K562 (cell line): ENCODE data around the gene TM9SF3. TPM values are rescaled to one million over a fixed set of nuclear protein-coding genes. Genes with fewer than 3 reads are reported as not detected.
A peak's percentile ranks its signal among the peaks of the same experiment; 100 is the strongest.

Experiments used
- ATAC-seq: fragments of 200-7000 bp; cut with Tn5 transposase; 3 replicates; pipeline ENCODE4 v1.9.1; 2020; ENCODE audit warnings: moderate library complexity
- BruUV-seq: library from RNA; stranded (reverse); fragments of 400-500 nt; replicated peaks from 2 replicates; lab custom pipeline; 2021; lab: Mats Ljungman, UMichigan
- CTCF ChIA-PET: fragments of 300-600 bp; formaldehyde crosslinking; extraction: SDS; loops from one replicate; lab custom pipeline; 2021; ENCODE audit warnings: low intra/inter-chr PET ratio; lab: Yijun Ruan, JAX
- POLR2A ChIA-PET: fragments of 300-600, 350-650 bp; sonication (Branson Sonifier 250); formaldehyde crosslinking; extraction: SDS; loops from one replicate; lab custom pipeline; 2021; ENCODE audit warnings: antibody characterized with exemption, inconsistent platforms; lab: Yijun Ruan, JAX
- DNase-seq, 4 experiments: peaks; one replicate each; pipeline versions ENCODE4 v3.0.0 to v3.0.0-alpha.2; 2011 to 2018; ENCODE audit warnings: low spot score in 3 of 4, mixed read lengths in 3 of 4; ENCODE audit errors: extremely low read depth in 1 of 4
- FAIRE-seq: peaks from 2 replicates; lab custom pipeline; 2011; peaks lifted over from hg19 to GRCh38; lab: Jason Lieb, UNC
- H2AFZ ChIP-seq: 2 replicates; pipeline ENCODE4 v1.6.0; 2011; ENCODE audit warnings: low read depth, low read length, control low read depth, inconsistent platforms
- H3K27ac ChIP-seq: fragments of 200-600 bp; 3 replicates; pipeline ENCODE4 v1.8.0; 2011; ENCODE audit warnings: low read depth, mild to moderate bottlenecking, control low read depth, inconsistent platforms, low read length, moderate library complexity, mixed read lengths; ENCODE audit errors: extremely low read depth
- H3K27me3 ChIP-seq, 2 experiments: fragments of 300-600 bp in 1 of 2; 2 replicates in 1 of 2; 3 replicates in 1 of 2; pipeline versions ENCODE4 v1.6.0 to v1.8.0; 2011; ENCODE audit warnings: inconsistent platforms in 2 of 2, low read length in 2 of 2, mild to moderate bottlenecking in 1 of 2, mixed read lengths in 1 of 2, moderate library complexity in 1 of 2; ENCODE audit not compliant: control insufficient read depth in 2 of 2, insufficient read depth in 2 of 2
- H3K36me3 ChIP-seq: fragments of 300-600 bp; 3 replicates; pipeline ENCODE4 v1.8.0; 2011; ENCODE audit warnings: mild to moderate bottlenecking, low read length, inconsistent platforms; ENCODE audit not compliant: control insufficient read depth, insufficient read depth
- H3K4me1 ChIP-seq, 2 experiments: fragments of 200-600 bp in 1 of 2; replicated peaks in 1 of 2; 2 replicates in 1 of 2; 3 replicates in 1 of 2; pipeline versions ENCODE4 v1.5.1 to v1.8.0; 2011; ENCODE audit warnings: inconsistent platforms in 2 of 2, low read length in 2 of 2, mild to moderate bottlenecking in 1 of 2, mixed read lengths in 1 of 2, moderate library complexity in 1 of 2; ENCODE audit not compliant: control insufficient read depth in 2 of 2, insufficient read depth in 2 of 2
- H3K4me2 ChIP-seq: 2 replicates; pipeline ENCODE4 v1.6.1; 2011; ENCODE audit warnings: low read length, control low read depth, inconsistent platforms, mixed read lengths; ENCODE audit not compliant: insufficient read depth
- H3K4me3 ChIP-seq: fragments of 200-600 bp; sonication (generic), shearing (Covaris generic); 2 replicates; pipeline ENCODE4 v1.5.1; 2016; ENCODE audit warnings: control low read depth, inconsistent platforms
- H3K79me2 ChIP-seq: fragments of 200-600 bp; 3 replicates; pipeline ENCODE4 v1.8.0; 2011; ENCODE audit warnings: low read length, inconsistent platforms; ENCODE audit not compliant: control insufficient read depth, insufficient read depth
- H3K9ac ChIP-seq, 2 experiments: 2 replicates each; pipeline versions ENCODE4 v1.6.0 to v1.6.1; 2011; ENCODE audit warnings: low read depth in 2 of 2, low read length in 2 of 2, control low read depth in 1 of 2, inconsistent platforms in 1 of 2, mild to moderate bottlenecking in 1 of 2, mixed read lengths in 1 of 2; ENCODE audit not compliant: insufficient read depth in 1 of 2
- H3K9me1 ChIP-seq: one replicate; pipeline ENCODE4 v1.6.0; 2011; ENCODE audit warnings: inconsistent platforms, mild to moderate bottlenecking, low read length, moderate library complexity; ENCODE audit not compliant: control insufficient read depth, insufficient read depth
- H3K9me3 ChIP-seq: replicated peaks from 2 replicates; pipeline ENCODE4 v1.5.1; 2011; ENCODE audit warnings: low read depth, low read length, inconsistent platforms; ENCODE audit not compliant: control insufficient read depth, insufficient read depth
- H4K20me1 ChIP-seq: replicated peaks from 2 replicates; pipeline ENCODE4 v1.6.1; 2011; ENCODE audit warnings: low read length, inconsistent platforms, mixed read lengths; ENCODE audit not compliant: control insufficient read depth, insufficient read depth
- RAD21 ChIP-seq, 2 experiments: fragments of 250-450 bp in 1 of 2; fragments of 450-650 bp in 1 of 2; sonication (Bioruptor Pico) in 1 of 2; formaldehyde crosslinking in 1 of 2; IDR thresholded peaks in 1 of 2; conservative IDR thresholded peaks in 1 of 2; 2 replicates each; pipeline versions ENCODE4 v1.4.0 to v1.8.0; 2020 to 2022; ENCODE audit warnings: mild to moderate bottlenecking in 2 of 2, moderate library complexity in 1 of 2
- ZNF707 ChIP-seq: fragments of 250-450 bp; sonication (Bioruptor Pico); conservative IDR thresholded peaks from 2 replicates; pipeline ENCODE4 v1.8.0; 2022; ENCODE audit warnings: inconsistent platforms, mild to moderate bottlenecking, moderate library complexity
- WGBS: fragments of 100-300 bp; shearing (Covaris generic); methylation state at CpG from one replicate; pipeline ENCODE4 v1.1.6; 2016; ENCODE audit warnings: low coverage, mixed read lengths; ENCODE audit not compliant: insufficient coverage; ENCODE audit errors: missing lambda C conversion rate; 5-methylcytosine and 5-hydroxymethylcytosine counted together
- in situ Hi-C: fragments of 300-500 bp; cut with MboI; formaldehyde crosslinking; loops from 4 replicates; pipeline ENCODE4 v1.15.0; 2018; ENCODE audit warnings: inconsistent platforms, mixed read lengths
- intact Hi-C: fragments of 100-400 bp; cut with micrococcal nuclease; formaldehyde crosslinking; loops from 2 replicates; pipeline ENCODE4 v1.14.2; 2022
- polyA plus RNA-seq, 8 experiments: library from polyadenylated mRNA; depleted of rRNA in 4 of 8; stranded (reverse) in 5 of 8; unstranded in 3 of 8; fragments of >200 nt; fragmentation: Nextera tagmentation in 2 of 8; fragmentation: Illumina TruSeq in 1 of 8; extraction: Ambion mirVana in 2 of 8; extraction: Trizol in 1 of 8; gene quantifications; 2 replicates each; pipeline versions ENCODE4 v1.2.1 to v1.2.3, GENCODE V29; 2011 to 2014; ENCODE audit warnings: inconsistent platforms in 1 of 8, missing spikeins in 1 of 8
- total RNA-seq, 7 experiments: library from RNA; depleted of rRNA in 6 of 7; stranded (reverse); fragments of >200 nt in 6 of 7; fragmentation: Illumina TruSeq in 2 of 7; extraction: Trizol in 2 of 7; gene quantifications; 2 replicates each; pipeline versions ENCODE4 v1.2.1 to v1.2.3, GENCODE V29; 2011 to 2021; ENCODE audit warnings: low replicate concordance in 1 of 7
- TF ChIP-seq, protein P1 (sequence below), 3 experiments: IDR thresholded peaks in 2 of 3; conservative IDR thresholded peaks in 1 of 3; 2 replicates each; pipeline ENCODE4 v1.5.1; 2011 to 2012; ENCODE audit warnings: low read length in 3 of 3, mild to moderate bottlenecking in 3 of 3, control low read depth in 2 of 3, improper control_type of control experiment in 1 of 3, inconsistent platforms in 1 of 3, low read depth in 1 of 3, mixed read lengths in 1 of 3, moderate library complexity in 1 of 3; ENCODE audit not compliant: insufficient read depth in 2 of 3

TM9SF3 gene
- total and polyA plus RNA-seq, 9 of the 15 experiments (the other 6 are each of a cell fraction or from before 2014, with no cell fraction given), result 16.1 to 63.1 (median 34.9) TPM

DNA sequence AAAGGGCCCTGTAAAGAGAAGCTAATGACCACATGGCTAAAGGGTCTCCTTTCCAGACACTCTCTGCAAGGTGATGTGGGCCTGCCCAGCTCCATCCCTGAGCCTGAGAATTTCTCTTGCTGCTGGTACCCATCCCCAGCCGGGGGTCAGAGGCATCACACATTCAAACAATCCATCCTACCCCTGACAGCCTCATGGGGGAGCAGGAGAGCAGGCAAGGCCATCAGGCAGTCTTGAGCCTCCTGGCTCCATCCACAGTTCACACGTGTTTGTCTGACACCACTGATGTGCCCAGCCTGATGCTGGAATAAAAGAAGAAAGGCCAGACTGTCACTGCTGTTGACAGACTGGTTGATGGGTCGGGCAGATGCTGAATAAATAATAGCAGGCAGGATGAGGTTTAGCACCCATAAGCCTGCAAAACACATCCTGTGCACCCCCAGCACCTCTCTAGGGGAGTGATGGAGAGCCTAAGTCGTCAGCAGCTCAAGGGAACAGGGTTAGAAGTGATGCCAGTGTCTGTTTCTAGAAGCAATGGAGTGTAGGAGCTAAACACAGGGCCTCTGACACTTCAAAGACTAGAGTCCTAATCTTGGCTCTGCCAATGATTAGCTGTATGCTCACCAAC lies 116.6 kb downstream of the TM9SF3 start:
- WGBS, result 0% methylated on average over 4 of the region's 4 CpGs
- H3K27ac ChIP-seq, result no peak overlapping the region
- no peaks in the 10 kb centered on the region for H3K79me2 ChIP-seq
- no peaks in the 10 kb centered on the region for H3K4me1 ChIP-seq
- H3K9me1 ChIP-seq, result no peaks in the 10 kb centered on the region
- in situ Hi-C loops, result no loop called here
- H3K27me3 ChIP-seq, result peaks cover 0 to 21% of the 10 kb centered on the region in 2 experiments; a peak in 2 of 5 replicates
- FAIRE-seq, result peak; percentile 52
- CTCF ChIA-PET, result no interaction called here
- H3K9ac ChIP-seq, result no peak overlapping the region
- POLR2A ChIA-PET, result interaction anchor here (0.5 kb wide), 1 partner anchor 40 kb away, joined by 3 read pairs; no protein-coding TSS in a partner anchor
- no TSS peak for BruUV-seq
- no peak overlapping the region for H3K4me3 ChIP-seq
- no peak overlapping the region for H2AFZ ChIP-seq
- intact Hi-C loops, result no loop called here
- TF ChIP-seq, protein P1, sequence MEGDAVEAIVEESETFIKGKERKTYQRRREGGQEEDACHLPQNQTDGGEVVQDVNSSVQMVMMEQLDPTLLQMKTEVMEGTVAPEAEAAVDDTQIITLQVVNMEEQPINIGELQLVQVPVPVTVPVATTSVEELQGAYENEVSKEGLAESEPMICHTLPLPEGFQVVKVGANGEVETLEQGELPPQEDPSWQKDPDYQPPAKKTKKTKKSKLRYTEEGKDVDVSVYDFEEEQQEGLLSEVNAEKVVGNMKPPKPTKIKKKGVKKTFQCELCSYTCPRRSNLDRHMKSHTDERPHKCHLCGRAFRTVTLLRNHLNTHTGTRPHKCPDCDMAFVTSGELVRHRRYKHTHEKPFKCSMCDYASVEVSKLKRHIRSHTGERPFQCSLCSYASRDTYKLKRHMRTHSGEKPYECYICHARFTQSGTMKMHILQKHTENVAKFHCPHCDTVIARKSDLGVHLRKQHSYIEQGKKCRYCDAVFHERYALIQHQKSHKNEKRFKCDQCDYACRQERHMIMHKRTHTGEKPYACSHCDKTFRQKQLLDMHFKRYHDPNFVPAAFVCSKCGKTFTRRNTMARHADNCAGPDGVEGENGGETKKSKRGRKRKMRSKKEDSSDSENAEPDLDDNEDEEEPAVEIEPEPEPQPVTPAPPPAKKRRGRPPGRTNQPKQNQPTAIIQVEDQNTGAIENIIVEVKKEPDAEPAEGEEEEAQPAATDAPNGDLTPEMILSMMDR (IDR thresholded peaks at IDR 0.05 in 2 of 3, conservative IDR thresholded peaks at IDR 0.05 in 1 of 3; ENCODE audit: insufficient read depth in 2 of 3, low read depth in 1 of 3, low read length in 3 of 3), result peak; percentile 63 to 72 (median 63)
- TF ChIP-seq ZNF707 (CRISPR knock-in tag) (no peak), RAD21 (CRISPR knock-in tag; conservative IDR thresholded peaks at IDR 0.05 in 1 of 2, IDR thresholded peaks at IDR 0.05 in 1 of 2) (peak in 1 of 2 experiments; percentile 44; a peak in 2 of 4 replicates)
- DNase-seq, result peak; percentile 23 to 47 (median 38)
- H4K20me1 ChIP-seq, result no peaks in the 10 kb centered on the region; the same call in 1 of the 2 replicates
- H3K4me2 ChIP-seq, result no peak overlapping the region
- no peaks in the 10 kb centered on the region for H3K9me3 ChIP-seq
- peak; percentile 87 for ATAC-seq
- no peaks in the 10 kb centered on the region for H3K36me3 ChIP-seq
